NCI-H226 (cell line): ENCODE measurements around the gene MIA3.
A peak's percentile ranks its signal among the peaks of the same experiment; 100 is the strongest.
"Not testable (repeated sequence)": the region's sequence is repeated elsewhere in the genome, so short reads cannot be mapped to it uniquely, and the experiment has no call there.

Experiments
- DNase-seq: peaks from one replicate; pipeline ENCODE4 v3.0.0-alpha.2; 2015

MIA3 gene, protein sequence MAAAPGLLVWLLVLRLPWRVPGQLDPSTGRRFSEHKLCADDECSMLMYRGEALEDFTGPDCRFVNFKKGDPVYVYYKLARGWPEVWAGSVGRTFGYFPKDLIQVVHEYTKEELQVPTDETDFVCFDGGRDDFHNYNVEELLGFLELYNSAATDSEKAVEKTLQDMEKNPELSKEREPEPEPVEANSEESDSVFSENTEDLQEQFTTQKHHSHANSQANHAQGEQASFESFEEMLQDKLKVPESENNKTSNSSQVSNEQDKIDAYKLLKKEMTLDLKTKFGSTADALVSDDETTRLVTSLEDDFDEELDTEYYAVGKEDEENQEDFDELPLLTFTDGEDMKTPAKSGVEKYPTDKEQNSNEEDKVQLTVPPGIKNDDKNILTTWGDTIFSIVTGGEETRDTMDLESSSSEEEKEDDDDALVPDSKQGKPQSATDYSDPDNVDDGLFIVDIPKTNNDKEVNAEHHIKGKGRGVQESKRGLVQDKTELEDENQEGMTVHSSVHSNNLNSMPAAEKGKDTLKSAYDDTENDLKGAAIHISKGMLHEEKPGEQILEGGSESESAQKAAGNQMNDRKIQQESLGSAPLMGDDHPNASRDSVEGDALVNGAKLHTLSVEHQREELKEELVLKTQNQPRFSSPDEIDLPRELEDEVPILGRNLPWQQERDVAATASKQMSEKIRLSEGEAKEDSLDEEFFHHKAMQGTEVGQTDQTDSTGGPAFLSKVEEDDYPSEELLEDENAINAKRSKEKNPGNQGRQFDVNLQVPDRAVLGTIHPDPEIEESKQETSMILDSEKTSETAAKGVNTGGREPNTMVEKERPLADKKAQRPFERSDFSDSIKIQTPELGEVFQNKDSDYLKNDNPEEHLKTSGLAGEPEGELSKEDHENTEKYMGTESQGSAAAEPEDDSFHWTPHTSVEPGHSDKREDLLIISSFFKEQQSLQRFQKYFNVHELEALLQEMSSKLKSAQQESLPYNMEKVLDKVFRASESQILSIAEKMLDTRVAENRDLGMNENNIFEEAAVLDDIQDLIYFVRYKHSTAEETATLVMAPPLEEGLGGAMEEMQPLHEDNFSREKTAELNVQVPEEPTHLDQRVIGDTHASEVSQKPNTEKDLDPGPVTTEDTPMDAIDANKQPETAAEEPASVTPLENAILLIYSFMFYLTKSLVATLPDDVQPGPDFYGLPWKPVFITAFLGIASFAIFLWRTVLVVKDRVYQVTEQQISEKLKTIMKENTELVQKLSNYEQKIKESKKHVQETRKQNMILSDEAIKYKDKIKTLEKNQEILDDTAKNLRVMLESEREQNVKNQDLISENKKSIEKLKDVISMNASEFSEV (N-terminal part only)

DNA sequence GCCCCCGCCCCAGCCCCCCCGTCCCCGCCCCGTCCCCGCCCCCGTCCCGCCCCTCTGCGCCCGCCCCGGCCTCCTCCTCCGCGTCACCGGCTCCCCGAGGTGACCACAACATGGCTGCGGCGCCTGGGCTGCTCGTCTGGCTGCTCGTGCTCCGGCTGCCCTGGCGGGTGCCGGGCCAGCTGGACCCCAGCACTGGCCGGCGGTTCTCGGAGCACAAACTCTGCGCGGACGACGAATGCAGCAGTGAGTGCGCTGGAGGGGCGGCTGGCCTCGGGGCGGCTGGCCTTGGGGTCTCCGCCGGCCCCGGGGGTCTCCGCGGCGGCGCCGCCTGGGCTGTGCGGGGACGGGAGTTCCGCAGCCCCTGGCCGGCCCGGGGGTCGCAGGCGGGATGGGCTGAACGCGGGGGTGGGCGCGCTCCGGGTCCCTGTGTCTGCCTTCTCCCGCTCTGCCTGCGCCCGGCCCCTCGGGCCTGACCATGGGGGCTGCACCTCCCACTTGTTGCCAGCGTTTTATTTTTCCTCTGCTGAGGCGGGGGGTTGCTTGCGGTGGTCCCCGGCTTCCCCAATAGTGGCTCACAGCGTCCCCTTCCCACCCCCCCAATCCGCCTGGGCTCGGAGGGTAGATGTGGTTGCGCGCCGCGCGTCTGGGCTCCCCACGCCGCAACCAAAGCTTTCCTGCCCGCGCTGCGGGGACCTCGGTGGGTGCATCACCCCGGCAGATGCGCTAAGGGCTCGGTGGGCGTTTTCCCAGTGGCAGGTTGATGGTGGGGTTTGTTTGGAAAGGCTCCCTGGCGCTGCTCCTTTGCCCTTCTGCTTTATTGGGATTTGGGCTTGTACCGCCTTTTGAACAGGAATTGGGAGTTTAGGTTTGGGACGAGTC lies at the start of gene MIA3:
TSS of gene MIA3 (plus strand) at position 97 of the 879 bp plus-strand sequence. CDS start at position 111, 14 bp downstream.
- DNase-seq: peak; percentile 4

DNA sequence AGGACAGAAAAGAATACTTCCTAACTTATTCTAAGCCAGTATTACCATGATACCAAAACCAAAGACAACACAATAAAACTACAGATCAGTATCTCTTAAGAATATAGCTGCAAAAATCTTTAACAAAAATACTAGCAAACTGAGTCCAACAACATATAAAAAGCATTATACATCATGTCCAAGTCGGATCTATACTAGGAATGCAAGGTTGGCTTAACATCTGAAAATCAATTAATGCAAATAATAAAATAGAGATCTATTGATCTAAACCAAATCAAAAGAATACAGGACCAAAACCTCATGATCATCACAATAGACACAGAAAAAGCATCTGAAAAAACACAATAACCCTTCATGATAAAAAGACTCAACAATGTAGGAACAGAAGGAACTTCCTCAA lies 47.1 kb upstream of the MIA3 start:
- no peak for DNase-seq

DNA sequence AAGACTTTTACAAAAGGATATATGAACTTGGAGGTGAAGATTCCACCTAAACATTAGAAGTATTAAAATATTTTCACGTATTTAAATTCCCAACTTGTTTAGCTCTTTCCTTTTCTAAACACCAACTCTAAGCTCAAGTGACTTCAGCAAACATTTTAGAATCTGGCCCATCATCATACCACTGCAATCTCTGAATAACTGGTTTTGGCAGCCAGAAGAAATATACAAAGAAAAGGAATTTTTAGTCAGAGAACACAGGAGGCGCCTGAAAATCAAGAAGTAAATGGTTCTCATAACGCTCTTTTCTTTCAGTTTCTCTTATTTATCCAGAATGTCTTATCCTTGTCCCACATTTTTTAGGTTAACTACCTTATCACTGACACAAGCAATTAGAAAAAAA lies 38.6 kb upstream of the MIA3 start:
- DNase-seq: no peak

DNA sequence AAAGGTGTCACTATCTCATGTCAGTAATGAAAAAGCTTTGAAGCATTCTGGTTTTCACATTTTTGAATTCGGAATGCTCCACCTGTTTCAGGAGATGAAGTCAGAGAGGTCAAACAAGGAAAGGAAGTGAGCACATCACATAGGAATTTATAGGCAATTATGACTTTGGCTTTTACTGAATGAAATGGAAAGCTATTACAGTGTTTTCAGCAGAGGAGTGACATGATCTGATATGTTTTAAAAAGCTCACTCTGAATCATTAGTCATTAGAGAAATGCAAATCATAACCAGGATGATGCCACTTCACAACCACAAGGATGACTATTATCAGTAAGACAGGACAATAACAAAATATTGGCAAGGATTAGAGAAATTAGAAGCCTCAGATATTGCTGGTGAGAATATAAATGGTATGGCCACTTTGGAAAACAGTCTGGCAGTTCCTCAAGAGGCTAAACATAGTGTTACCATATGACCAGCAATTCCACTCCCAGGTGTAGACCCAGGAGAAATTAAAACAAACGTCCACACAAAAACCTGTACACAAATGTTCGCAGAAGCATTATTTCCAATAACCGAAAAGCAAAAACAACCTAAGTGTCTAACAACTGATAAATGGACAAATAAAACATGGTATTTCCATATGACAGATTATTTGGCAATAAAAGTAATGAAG lies 35.7 kb upstream of the MIA3 start:
- DNase-seq: no peak

DNA sequence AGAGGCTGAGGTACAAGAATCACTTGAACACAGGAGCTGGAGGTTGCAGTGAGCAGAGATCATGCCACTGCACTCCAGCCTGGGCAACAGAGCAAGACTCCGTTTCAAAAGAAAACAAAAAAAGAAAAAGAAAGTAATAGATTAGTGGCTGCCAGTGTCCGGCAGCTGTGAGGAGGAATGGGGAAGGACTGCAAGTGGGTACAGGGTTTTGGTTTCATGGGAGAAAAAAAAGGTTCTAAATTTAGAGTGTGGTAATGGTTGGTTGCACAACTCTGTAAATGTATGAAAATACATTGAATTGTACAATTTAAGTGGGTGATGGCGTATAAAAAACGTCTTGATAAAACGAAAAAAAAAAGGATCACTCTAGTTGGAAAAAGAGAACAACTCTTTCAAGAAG lies 34.8 kb upstream of the MIA3 start:
- DNase-seq: no peak

DNA sequence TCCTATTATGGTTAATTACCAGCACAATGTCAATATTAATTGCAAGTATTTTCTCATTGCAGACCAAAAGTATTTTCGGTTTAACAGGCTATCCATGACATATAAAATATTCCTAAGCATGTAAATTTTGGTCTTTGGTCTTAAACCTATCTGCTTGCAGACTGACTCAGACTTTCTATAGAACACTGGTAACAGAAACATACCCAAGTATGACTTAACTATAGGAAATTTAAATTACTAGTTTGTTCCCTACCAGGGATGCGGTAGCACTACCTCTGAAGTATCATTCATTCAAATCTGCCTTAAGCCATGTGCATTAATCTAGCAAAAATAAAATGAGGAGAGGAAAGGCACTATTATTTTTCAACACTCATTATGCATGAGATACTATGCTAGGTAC lies 31.1 kb upstream of the MIA3 start:
- no peak for DNase-seq

DNA sequence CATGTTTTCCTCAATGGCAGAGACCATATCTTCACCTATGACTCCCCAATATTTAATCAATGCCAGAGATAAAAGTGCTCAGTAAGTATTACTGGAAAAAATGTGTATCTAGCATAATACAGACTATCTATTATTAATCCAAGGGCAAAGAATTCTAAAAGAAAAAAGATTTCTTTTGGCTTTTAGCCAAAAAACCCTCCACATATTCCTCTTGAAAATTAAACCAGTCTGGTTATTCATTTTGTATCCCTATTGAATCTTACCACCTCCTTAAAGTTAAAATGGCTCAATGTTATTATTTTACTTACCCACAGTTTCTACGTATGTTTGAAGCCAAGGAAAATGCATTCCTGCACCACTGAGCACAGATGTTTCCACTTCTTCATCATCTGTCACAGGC lies 29.8 kb upstream of the MIA3 start:
- no peak for DNase-seq

DNA sequence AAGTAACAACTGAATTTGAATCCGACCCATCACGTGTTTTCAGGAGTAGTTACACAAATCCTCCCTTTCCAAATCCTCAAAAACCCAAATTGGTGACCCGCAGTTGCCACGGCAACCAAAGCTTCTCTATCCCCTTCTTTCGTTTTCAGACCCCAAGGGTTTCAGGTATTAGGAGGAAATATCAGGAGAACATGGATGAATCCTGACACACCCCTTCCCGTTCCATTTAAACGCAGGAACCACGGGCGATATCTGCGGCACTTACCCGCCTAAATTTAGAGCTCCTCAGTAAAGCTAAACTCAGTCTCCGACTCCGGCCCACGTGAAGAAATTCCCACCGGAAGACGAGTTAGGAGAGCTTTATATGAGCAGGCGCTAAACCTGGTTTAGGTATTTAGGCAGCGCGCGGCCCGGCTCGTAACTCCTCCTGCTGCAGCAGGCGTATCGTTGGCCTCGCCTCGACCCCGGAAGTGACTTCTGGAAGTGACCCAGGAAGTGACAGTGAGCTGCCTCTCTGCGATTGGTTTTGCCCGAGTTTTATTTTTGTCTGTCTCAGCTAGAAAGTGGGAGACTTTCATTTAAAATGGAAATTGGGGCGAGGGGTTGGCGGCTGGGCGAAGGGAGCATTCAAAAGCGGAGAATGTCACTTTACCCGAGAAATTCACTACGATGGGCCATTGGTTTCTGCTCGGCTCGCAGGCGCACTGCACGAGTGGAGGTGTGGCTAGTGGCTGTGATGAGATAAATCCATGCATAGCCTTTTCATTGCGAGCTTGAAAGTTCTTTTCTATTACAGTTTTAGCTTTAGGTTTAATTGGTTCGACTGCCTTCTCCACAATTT lies 28.2 kb upstream of the MIA3 start, which contains the start of gene TAF1A:
TSS of gene TAF1A (minus strand) at position 472 of the 841 bp plus-strand sequence.
- peak; percentile 73 for DNase-seq

DNA sequence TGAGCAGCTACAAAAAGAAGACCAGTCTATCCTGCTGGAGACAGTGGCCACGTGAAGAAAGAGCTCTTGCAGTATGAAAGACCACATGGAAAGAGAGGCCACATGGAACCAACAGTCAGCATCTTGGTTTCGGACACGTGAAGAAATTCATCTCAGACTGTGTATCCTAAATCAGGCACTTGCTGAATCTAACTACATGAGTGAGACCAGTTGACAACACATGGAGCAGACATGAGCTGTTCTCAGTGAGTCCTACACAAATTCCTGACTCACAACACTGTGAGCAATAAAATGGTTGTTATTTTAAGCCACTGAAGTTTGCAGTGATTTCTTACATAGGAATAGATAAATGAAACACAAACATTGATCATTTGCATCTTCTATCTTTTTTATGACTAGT lies 25.7 kb upstream of the MIA3 start:
- DNase-seq: no peak

DNA sequence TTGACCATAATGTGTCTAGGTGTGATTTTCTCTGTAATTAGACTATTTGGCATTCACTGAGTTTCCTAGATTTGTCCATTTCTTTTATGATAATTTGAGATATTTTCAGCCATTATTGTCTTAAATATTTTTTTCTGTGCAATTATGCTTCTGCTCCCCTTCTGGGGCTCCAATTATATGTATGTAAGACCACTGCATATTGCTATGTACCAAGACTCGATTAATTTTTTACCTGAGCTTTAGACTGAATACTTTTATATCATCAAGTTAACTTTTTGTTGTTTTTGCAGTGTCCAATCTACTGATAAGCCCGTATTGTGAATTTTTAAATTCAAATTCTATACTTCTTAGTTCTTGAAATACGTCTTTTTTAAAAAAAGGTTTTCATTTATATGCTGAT lies 23.1 kb upstream of the MIA3 start:
- DNase-seq: no peak

DNA sequence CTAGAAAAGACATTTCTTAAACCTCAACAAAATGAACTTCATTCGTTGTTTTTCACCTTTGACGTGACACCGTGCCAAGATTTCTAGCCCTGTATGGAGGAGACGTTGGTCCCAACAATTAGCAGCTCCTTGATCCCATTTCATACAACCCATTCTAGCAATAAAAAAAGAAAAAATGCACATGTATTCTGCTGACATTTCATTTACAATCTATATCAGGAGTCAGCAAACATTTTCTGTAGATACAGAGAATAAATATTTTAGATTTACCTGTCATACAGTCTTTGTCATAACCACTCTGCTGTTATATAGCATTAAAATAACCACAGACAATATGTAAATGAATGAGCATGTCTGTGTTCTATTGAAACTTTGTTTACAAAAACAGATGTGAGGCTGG lies 21.2 kb upstream of the MIA3 start:
- no peak for DNase-seq

DNA sequence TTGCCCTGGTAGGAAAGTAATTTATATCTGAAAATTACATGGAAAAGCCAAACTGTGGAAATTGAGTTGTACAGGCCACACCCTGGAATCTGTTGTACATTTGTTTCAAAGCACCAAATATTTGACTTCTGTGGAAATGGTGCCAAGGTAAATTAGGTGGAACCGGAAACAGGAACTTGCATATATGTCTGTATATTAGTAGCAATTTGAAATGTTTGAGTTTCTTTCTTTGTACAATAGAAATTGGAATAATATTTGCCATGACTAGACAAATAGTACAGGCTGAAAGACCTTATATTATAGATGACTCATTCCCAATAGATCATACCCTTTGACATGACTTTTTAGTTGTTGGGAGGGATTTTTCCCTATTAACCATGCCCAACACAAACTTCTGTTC lies 17.6 kb upstream of the MIA3 start:
- DNase-seq: no peak

DNA sequence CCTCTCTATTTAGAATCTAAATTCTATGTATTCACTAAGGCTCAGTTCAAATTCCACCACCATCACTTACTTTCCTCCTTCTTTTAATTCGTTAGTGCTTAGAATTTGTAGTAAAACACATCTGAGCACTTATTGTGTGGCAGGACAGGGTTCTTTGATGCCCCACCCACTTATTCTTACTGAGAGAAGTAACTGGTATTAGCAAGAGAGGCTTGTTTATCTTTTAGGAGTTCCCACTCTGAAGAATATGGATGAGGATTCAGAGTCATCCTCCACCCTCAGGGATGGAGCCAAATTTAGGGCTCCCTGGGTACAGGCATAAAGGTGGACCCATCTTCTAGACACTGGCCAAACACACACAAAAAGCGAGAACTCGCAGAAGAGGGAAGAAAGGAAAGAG lies 16.6 kb upstream of the MIA3 start:
- no peak for DNase-seq

DNA sequence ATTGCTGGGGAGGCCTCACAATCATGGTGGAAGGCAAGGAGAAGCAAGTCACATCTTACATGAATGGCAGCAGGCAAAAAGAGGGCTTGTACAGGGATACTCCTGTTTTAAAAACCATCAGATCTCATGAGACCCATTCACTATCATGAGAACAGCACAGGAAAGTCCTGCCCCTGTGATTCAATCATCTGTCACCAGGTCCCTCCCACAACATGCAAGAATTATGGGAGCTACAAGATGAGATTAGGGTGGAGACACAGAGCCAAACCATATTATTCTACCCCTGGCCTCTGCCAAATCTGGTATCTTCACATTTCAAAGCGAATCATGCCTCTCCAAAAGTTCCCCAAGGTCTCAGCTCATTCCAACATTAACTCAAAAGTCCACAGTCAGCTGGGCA lies 11.1 kb upstream of the MIA3 start:
- no peak for DNase-seq

DNA sequence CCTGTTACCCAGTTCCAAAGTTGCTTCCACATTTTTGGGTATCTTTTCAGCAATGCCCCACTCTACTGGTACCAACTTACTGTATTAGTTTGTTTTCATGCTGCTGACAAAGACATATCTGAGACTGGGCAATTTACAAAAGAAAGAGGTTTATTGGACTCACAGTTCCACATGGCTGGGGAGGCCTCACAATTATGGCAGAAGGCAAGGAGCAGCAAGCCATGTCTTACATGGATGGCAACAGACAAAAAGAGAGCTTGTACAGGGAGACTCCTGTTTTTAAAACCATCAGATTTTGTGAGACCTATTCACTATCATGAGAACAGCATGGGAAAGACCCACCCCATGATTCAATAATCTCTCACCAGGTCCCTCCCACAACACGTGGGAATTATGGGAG lies 8.8 kb upstream of the MIA3 start:
- not testable (repeated sequence) for DNase-seq

DNA sequence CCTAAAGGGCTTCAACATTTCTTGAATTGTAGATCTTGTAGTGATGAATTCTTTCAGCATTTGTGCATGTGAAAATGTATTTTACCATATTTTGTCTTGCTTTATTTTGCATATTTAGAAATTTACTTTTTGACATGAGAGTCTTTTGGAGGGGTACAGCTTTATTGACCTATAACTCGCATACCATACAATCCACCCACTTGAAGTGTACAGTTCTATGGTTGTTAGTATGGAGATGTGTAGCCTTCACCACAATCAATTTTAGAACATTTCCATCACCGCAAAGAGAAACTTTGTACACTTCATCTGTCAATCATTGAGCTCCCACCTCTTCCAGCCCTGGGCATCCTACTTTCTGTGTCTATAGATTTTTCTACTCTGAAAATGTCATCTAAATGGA lies 7.2 kb upstream of the MIA3 start:
- no peak for DNase-seq

DNA sequence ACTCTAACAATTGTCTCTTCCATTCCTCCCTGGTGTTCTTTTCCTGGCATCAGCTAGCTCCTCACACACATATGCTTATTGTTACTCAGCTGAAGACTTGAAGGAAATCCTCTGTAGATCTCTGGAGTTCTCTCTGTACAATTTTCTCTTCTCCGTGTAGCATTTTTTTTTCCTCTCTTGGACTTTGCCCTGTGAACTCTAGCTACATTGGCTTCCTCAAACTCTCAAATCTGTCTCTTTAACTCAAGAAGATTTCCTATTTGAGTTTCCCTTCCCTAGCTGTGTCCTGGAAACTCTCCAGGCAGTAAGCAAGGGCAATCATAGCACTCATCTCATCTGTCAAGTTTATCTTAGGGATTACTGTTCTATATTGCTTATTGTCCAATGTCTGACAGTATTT lies 4.3 kb upstream of the MIA3 start:
- no peak for DNase-seq

DNA sequence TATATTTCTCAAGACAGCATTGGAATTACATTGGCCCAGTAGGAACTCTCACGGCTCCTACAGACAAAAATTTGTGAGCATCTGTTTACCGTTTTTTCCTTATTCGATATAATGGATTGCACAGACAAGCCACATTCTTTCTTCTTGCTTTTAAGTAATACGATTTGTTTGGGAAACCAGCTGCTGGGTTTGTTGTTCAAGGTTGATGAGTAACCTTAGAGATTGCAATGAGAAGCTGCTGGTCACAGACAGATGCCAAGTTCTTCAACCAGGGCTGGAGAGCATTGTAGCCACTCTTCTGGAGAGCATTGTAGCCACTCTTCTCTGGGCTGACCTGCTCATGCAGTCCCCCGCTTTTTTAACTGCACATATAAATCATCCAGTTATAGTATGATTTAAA lies 1.4 kb upstream of the MIA3 start:
- no peak for DNase-seq

DNA sequence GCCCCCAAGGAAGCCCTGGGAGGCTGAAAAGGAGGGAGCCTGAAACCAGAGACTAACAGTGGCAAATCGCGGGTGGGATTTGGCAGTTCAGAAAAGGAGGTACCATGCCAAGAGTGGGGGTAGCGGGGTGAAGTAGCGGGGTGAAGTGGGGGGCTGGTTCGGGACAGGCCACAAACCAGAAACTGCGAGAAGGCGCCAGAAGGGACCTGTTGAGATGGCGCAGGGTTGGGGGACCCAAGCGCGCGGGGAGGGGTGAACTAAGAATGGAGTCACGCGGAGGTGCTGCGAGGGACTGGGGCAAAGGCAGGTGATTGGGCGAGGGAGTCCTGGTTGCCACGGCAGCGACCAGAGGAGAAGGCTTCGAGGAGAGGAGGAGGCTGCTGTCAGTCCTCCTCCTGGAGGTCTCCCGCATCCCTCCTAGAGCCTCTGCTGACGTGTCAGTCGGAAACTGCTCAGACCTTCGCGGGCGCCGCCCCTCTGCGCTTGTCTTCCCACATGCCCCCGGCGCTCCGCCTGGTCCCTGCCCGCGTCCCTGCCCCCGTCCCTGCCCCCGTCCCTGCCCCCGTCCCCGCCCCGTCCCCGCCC lies 438 bp upstream of the MIA3 start:
- peak; percentile 90 for DNase-seq
